ENCODE results near the gene LRRC74A. TPM values are rescaled to one million over a fixed set of nuclear protein-coding genes. Genes with fewer than 3 reads are reported as not detected.

LRRC74A gene
- total and polyA plus RNA-seq, 2 of the 4 experiments (the other 2 are of a cell fraction), result not detected

DNA sequence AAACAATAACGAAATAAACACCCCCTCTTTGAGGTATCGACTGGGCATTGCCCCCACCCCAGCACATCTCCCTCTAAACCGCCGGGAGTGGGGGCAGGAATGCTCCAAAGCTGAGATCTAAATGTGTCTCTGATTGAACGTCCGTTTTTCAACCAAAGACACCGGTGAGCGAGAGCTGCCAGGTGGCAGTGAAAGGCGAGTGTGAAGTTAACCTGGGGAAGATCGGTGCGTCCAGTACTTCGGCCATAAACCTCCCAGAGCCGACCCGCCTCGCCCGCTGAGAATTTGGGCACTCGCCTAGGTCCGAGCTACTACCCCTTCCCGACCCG is 14.2 kb upstream of the LRRC74A start:
- Histone ChIP-seq H3K27me3 (ENCODE audit: control insufficient read depth, insufficient read depth, low read length) (peaks cover 5% of the 10 kb centered on the region), H2BK120ac (ENCODE audit: low read depth, low read length) (no peak overlapping the region), H3K4me1 (ENCODE audit: control insufficient read depth, insufficient read depth, low read length) (no peaks in the 10 kb centered on the region), H4K5ac (ENCODE audit: low read depth, low read length) (no peak overlapping the region), H2BK5ac (ENCODE audit: low read depth, low read length, poor library complexity, severe bottlenecking) (no peak overlapping the region), H2AK9ac (replicated peaks; ENCODE audit: low read depth, low read length, poor library complexity) (peak overlapping the region; percentile 89), H4K8ac (ENCODE audit: low read depth in 2 of 2, low read length in 2 of 2) (peak overlapping the region in 1 of 2 experiments; percentile 48; a peak in 1 of 4 replicates), H3K79me1 (ENCODE audit: low read depth in 1 of 2, low read length in 2 of 2) (0 out of 4 replicates have a peak, but pooled peaks cover 0 to 8% of the 10 kb centered on the region in 2 experiments), H3K4me3 (ENCODE audit: insufficient read depth, low read depth, low read length) (peak overlapping the region; percentile 56), H4K20me1 (ENCODE audit: insufficient read depth, low read length) (no peaks in the 10 kb centered on the region), H3K9me3 (ENCODE audit: control insufficient read depth, insufficient read depth, low read length) (no peaks in the 10 kb centered on the region), H3K4me2 (ENCODE audit: low read depth, low read length) (peak overlapping the region; percentile 99), H3K18ac (ENCODE audit: low read depth, low read length) (no peak overlapping the region), H2BK15ac (ENCODE audit: low read depth, low read length) (no peak overlapping the region), H3K27ac (ENCODE audit: insufficient read depth, low read length) (peak overlapping the region; percentile 1; the same call in 1 of the 2 replicates), H2AFZ (replicated peaks; ENCODE audit: low read length, poor library complexity) (peak overlapping the region; percentile 96), H2AK5ac (ENCODE audit: low read depth, low read length) (no peak overlapping the region), H3K56ac (ENCODE audit: extremely low read depth, insufficient read depth, low read length) (peak overlapping the region; percentile 26; the same call in 1 of the 2 replicates), H3K36me3 (ENCODE audit: control insufficient read depth, insufficient read depth, low read length) (peaks cover 5% of the 10 kb centered on the region), H3K23ac (ENCODE audit: low read depth, low read length) (0 out of 2 replicates have a peak overlapping the region, but pooled peaks have one; percentile 39), H3K14ac (replicated peaks; ENCODE audit: low read depth, low read length) (peak overlapping the region; percentile 46), H3K9me1 (ENCODE audit: insufficient read depth, low read length) (peaks cover 3% of the 10 kb centered on the region; the same call in 1 of the 2 replicates), H3K4ac (ENCODE audit: low read depth, low read length) (no peak overlapping the region), H3K9ac (ENCODE audit: low read depth, low read length) (peak overlapping the region; percentile 30), H2BK20ac (ENCODE audit: low read depth, low read length) (no peak overlapping the region), H4K91ac (ENCODE audit: insufficient read depth, low read depth, low read length) (no peak overlapping the region)
- no TSS peak for BruUV-seq (replicated peaks)
- in situ Hi-C loops (cut with MboI; ENCODE audit: low sequenced_read_pairs) (no loop called here), intact Hi-C loops (cut with micrococcal nuclease) (no loop called here), dilution Hi-C loops (cut with HindIII; ENCODE audit: low sequenced_read_pairs, unreplicated experiment) (no loop called here)
- DNase-seq (no peak), ATAC-seq (ENCODE audit: low read depth) (no peak)
- WGBS, 2 experiments (ENCODE audit: extremely low coverage in 2 of 2, insufficient read length in 1 of 2), result 3% methylated on average over 5 of the region's 20 CpGs; no CpG with 5 or more reads in 1 of the 2 experiments
- POLR2A ChIA-PET (ENCODE audit: unreplicated experiment), result no interaction called here
- CTCF ChIA-PET, result interaction anchor here (0.6 to 2.1 kb wide), 2 partner anchors 102 to 1694 kb away, joined by 3 to 15 read pairs; no protein-coding TSS in a partner anchor
- TF ChIP-seq BHLHE40 (IDR thresholded peaks at IDR 0.05; ENCODE audit: low read depth, low read length) (no peak), SMC3 (IDR thresholded peaks at IDR 0.05; ENCODE audit: low read depth, low read length) (no peak), MAZ (IDR thresholded peaks at IDR 0.05; ENCODE audit: borderline replicate concordance, low read depth, low read length) (no peak), CEBPB (IDR thresholded peaks at IDR 0.05; ENCODE audit: low read depth, low read length) (no peak), NFE2L2 (IDR thresholded peaks at IDR 0.05; ENCODE audit: low read depth, low read length) (no peak), CHD1 (IDR thresholded peaks at IDR 0.05; ENCODE audit: low read depth, low read length) (no peak), MAFK (IDR thresholded peaks at IDR 0.05; ENCODE audit: low read depth, low read length) (no peak), RFX5 (IDR thresholded peaks at IDR 0.05; ENCODE audit: low read depth, low read length) (no peak), RCOR1 (IDR thresholded peaks at IDR 0.05; ENCODE audit: insufficient replicate concordance, low read length) (no peak), RAD21 (IDR thresholded peaks at IDR 0.05; ENCODE audit: low read length) (no peak), MXI1 (IDR thresholded peaks at IDR 0.05; ENCODE audit: borderline replicate concordance, low read depth, low read length) (no peak), POLR2A (IDR thresholded peaks at IDR 0.05; ENCODE audit: low read depth, low read length) (no peak), FOS (IDR thresholded peaks at IDR 0.05; ENCODE audit: low read depth, low read length) (no peak)
- TF ChIP-seq, protein P1, sequence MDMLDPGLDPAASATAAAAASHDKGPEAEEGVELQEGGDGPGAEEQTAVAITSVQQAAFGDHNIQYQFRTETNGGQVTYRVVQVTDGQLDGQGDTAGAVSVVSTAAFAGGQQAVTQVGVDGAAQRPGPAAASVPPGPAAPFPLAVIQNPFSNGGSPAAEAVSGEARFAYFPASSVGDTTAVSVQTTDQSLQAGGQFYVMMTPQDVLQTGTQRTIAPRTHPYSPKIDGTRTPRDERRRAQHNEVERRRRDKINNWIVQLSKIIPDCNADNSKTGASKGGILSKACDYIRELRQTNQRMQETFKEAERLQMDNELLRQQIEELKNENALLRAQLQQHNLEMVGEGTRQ (IDR thresholded peaks at IDR 0.05; ENCODE audit: low read depth, low read length), result no peak
- TF ChIP-seq, protein P2, sequence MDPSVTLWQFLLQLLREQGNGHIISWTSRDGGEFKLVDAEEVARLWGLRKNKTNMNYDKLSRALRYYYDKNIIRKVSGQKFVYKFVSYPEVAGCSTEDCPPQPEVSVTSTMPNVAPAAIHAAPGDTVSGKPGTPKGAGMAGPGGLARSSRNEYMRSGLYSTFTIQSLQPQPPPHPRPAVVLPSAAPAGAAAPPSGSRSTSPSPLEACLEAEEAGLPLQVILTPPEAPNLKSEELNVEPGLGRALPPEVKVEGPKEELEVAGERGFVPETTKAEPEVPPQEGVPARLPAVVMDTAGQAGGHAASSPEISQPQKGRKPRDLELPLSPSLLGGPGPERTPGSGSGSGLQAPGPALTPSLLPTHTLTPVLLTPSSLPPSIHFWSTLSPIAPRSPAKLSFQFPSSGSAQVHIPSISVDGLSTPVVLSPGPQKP (IDR thresholded peaks at IDR 0.05; ENCODE audit: borderline replicate concordance, low read depth, low read length), result no peak
- TF ChIP-seq, protein P3, sequence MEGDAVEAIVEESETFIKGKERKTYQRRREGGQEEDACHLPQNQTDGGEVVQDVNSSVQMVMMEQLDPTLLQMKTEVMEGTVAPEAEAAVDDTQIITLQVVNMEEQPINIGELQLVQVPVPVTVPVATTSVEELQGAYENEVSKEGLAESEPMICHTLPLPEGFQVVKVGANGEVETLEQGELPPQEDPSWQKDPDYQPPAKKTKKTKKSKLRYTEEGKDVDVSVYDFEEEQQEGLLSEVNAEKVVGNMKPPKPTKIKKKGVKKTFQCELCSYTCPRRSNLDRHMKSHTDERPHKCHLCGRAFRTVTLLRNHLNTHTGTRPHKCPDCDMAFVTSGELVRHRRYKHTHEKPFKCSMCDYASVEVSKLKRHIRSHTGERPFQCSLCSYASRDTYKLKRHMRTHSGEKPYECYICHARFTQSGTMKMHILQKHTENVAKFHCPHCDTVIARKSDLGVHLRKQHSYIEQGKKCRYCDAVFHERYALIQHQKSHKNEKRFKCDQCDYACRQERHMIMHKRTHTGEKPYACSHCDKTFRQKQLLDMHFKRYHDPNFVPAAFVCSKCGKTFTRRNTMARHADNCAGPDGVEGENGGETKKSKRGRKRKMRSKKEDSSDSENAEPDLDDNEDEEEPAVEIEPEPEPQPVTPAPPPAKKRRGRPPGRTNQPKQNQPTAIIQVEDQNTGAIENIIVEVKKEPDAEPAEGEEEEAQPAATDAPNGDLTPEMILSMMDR (conservative IDR thresholded peaks at IDR 0.05; ENCODE audit: low read depth, low read length), result no peak

Measured in IMR-90 (cell line).